ENCODE results near the gene DNAJC11.

DNAJC11 gene

DNA sequence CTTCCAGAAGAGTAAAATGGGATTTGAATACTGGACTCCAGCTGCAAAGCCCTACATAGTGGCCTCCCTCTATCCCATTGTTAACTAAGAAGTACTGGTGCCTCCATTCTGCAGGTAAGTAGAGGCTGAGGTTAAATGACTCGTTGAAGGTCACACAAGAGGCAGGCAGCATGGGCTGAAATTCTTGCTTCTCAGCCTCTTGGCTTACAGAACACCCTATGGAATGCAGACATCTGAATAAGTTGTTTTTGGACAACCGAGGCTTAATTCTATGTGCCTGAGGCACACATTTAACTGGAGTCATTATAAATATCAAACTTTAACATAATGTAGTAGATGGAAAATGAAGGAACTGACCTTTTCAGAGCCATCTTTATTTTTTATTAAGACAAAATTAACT lies 5.7 kb downstream of the DNAJC11 start:
- TF ChIP-seq, protein P1, sequence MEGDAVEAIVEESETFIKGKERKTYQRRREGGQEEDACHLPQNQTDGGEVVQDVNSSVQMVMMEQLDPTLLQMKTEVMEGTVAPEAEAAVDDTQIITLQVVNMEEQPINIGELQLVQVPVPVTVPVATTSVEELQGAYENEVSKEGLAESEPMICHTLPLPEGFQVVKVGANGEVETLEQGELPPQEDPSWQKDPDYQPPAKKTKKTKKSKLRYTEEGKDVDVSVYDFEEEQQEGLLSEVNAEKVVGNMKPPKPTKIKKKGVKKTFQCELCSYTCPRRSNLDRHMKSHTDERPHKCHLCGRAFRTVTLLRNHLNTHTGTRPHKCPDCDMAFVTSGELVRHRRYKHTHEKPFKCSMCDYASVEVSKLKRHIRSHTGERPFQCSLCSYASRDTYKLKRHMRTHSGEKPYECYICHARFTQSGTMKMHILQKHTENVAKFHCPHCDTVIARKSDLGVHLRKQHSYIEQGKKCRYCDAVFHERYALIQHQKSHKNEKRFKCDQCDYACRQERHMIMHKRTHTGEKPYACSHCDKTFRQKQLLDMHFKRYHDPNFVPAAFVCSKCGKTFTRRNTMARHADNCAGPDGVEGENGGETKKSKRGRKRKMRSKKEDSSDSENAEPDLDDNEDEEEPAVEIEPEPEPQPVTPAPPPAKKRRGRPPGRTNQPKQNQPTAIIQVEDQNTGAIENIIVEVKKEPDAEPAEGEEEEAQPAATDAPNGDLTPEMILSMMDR (conservative IDR thresholded peaks at IDR 0.05; ENCODE audit: control insufficient read depth, insufficient read depth, low read depth, low read length), result no peak
- no peak overlapping the region for H3K4me3 ChIP-seq (ENCODE audit: control insufficient read depth, low read depth, low read length)
- no peak for DNase-seq (ENCODE audit: low read depth)

DNA sequence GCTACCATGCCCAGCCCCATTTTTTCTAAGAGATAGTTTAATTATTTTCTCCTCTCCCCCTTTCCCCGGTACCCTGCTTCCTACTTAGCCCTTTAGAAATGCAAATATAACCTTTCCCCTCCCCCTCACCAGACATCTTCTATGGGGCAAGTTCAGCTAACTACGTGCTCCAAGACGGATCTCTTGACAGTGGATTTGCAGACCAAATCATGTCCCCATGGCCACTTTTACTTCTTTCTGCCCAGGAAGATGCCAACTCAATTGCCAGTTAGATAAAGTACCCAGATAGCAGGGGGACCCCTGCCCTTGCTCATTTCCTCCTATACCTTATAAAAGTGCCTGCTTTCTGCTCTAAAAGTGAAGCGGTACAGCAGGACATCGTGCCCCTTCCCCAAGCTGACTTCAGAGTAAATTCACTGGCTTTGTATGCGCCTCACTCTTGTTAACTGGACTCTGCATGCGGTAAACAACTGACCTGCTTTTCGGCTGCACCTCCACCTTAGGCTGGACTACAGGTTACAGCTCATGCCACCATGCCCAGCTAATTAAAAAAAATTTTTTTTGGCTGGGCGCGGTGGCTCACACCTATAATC lies 7.4 kb downstream of the DNAJC11 start:
- H3K4me3 ChIP-seq (ENCODE audit: control insufficient read depth, low read depth, low read length), result no peak overlapping the region
- TF ChIP-seq, protein P1 (conservative IDR thresholded peaks at IDR 0.05; ENCODE audit: control insufficient read depth, insufficient read depth, low read depth, low read length), result no peak
- no peak for DNase-seq (ENCODE audit: low read depth)

DNA sequence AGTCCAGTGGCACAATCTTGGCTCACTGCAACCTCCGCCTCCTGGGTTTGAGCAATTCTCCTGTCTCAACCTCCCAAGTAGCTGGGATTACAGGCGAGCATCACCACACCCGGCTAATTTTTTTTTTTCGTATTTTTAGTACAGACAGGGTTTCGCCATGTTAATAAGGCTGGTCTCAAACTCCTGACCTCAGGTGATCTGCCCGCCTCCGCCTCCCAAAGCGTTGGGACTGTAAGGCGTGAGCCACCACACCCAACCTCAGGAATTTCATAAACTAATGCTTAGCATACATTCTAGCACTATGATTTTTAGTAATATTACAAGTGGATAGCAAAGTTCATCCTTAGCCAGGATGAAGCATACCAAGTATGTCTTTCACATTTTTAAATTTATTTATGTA lies 8.7 kb downstream of the DNAJC11 start:
- TF ChIP-seq, protein P1 (conservative IDR thresholded peaks at IDR 0.05; ENCODE audit: control insufficient read depth, insufficient read depth, low read depth, low read length), result no peak
- no peak overlapping the region for H3K4me3 ChIP-seq (ENCODE audit: control insufficient read depth, low read depth, low read length)
- no peak for DNase-seq (ENCODE audit: low read depth)

DNA sequence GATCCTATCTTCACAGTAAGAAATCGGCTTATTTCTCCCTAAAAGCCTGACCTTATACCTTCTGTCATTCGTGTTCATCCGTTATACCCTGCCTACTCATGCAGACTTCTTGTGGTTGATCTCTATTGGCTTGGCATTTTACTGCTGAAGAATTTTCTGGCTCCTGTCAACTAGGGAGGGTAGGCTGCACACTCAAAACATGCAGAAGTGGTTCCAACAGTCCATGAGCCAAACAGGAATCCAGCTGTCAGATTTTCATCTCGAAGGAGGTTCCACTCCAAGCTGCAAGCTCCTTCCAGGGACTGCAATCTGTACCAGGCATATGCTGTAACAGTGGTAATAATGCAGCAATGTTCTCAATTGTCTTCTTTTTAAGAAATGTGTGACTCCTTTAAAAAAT lies 10.1 kb downstream of the DNAJC11 start:
- peak; percentile 10 for DNase-seq (ENCODE audit: low read depth)
- TF ChIP-seq, protein P1 (conservative IDR thresholded peaks at IDR 0.05; ENCODE audit: control insufficient read depth, insufficient read depth, low read depth, low read length), result no peak
- H3K4me3 ChIP-seq (ENCODE audit: control insufficient read depth, low read depth, low read length), result no peak overlapping the region

DNA sequence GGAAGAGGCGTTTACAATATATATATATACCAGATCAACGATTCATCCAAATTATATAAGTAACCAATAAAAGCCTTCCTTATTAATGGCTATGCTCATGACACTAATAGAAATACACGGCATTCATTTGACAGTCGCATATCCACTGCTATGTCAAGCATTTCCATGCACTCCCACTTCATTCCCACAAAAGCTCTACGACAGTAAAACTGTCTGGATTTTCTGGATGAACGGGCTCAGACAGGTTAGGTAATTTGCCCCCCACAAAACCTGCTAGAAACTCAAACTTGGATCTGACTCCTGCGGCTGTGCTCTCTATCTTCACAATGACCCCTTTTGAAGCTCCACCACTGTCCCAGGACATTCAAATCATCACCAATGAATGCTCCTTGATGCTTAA lies 11.4 kb downstream of the DNAJC11 start:
- DNase-seq (ENCODE audit: low read depth), result no peak

DNA sequence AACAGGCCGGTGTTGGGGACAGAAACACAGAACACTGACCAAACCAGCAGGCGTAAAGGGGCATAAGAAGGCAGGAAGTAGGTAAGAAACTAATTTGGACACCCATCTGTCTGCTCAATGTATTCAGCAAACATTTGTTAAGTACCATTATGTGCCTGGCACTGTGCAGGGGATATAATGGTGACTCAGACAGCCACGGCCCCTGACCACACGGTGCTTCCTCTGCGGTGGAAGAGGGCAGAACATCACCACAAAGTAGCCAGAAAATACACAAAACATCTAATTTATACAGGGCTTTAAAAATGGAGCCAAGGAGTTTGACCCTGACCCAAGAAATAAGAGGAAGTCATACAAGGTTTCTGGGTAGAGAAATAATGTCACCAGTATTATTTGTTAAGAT lies 12.9 kb downstream of the DNAJC11 start:
- no peak overlapping the region for H3K4me3 ChIP-seq (ENCODE audit: control insufficient read depth, low read depth, low read length)
- DNase-seq (ENCODE audit: low read depth), result peak; percentile 31
- TF ChIP-seq, protein P1 (conservative IDR thresholded peaks at IDR 0.05; ENCODE audit: control insufficient read depth, insufficient read depth, low read depth, low read length), result no peak

More for the DNA sequence above, 11.4 kb downstream of the DNAJC11 start:
- TF ChIP-seq, protein P1 (conservative IDR thresholded peaks at IDR 0.05; ENCODE audit: control insufficient read depth, insufficient read depth, low read depth, low read length), result no peak
- no peak overlapping the region for H3K4me3 ChIP-seq (ENCODE audit: control insufficient read depth, low read depth, low read length)

DNA sequence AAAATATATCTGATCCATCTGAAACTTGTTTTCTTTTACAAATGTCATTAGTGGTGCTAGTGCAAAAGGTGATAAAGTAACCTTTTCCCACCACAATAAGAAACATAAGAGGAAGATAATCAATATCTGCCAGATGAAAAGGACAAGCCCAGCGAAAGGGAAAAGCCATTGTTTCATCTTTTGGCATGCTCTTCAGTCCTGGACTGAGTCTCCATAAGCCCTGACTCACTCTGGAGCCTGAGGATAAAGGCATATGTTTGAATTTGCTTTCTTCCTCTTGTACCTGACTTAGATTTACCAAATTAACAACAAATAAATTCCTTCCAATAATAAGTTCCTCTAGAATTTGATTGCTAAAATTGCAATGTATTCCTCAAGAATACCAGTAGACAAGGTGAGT lies 13.6 kb downstream of the DNAJC11 start:
- DNase-seq (ENCODE audit: low read depth), result peak; percentile 65
- TF ChIP-seq, protein P1 (conservative IDR thresholded peaks at IDR 0.05; ENCODE audit: control insufficient read depth, insufficient read depth, low read depth, low read length), result no peak
- no peak overlapping the region for H3K4me3 ChIP-seq (ENCODE audit: control insufficient read depth, low read depth, low read length)
